ENCODE results near the gene EFHC1.

EFHC1 gene

DNA sequence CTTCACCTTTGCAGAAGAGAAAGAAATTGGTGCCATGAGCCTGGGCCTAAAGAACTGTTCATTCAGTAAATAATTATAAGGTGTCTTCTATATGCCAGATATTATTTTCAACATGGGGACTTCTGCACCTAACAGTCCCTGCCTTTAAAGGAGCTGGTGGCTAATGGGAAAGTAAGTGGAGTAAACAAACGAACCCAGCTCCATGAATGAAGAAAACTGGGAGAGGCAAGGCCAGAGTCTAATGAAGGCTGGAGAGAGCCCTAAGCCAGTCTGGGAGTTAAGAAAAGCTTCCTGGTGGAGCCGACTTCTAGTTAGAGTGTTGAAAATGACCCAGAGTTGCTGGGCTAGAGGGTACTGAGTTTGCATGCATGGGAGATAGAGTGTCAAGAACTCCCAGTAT lies 24.2 kb upstream of the EFHC1 start:
- Histone ChIP-seq H3K79me2 (ENCODE audit: insufficient read depth, low read length) (no peaks in the 10 kb centered on the region), H3K27me3 (ENCODE audit: insufficient read depth, low read length, poor library complexity, severe bottlenecking) (no peaks in the 10 kb centered on the region), H3K4me3 (ENCODE audit: low read length, poor library complexity, severe bottlenecking) (no peak overlapping the region), H3K4me1 (ENCODE audit: insufficient read depth, low read length, poor library complexity, severe bottlenecking) (peaks cover 82% of the 10 kb centered on the region), H3K4me2 (ENCODE audit: low read depth, low read length, poor library complexity, severe bottlenecking) (no peak overlapping the region), H3K9me3 (ENCODE audit: insufficient read depth, low read depth, low read length) (no peaks in the 10 kb centered on the region), H3K9me2 (replicated peaks; ENCODE audit: low read depth, low read length) (no peaks in the 10 kb centered on the region), H3F3A (ENCODE audit: low read depth) (peaks cover 3% of the 10 kb centered on the region; the same call in 1 of the 2 replicates), H2AFZ (ENCODE audit: low read length) (no peak overlapping the region), H4K20me1 (ENCODE audit: insufficient read depth, low read length, poor library complexity, severe bottlenecking) (no peaks in the 10 kb centered on the region), H3K9ac (ENCODE audit: low read depth, low read length, poor library complexity, severe bottlenecking) (no peak overlapping the region), H3K36me3 (ENCODE audit: insufficient read depth, low read length) (no peaks in the 10 kb centered on the region)
- TF ChIP-seq EZH2phosphoT487 (IDR thresholded peaks at IDR 0.05; ENCODE audit: borderline replicate concordance), result no peak
- TF ChIP-seq, protein P1, sequence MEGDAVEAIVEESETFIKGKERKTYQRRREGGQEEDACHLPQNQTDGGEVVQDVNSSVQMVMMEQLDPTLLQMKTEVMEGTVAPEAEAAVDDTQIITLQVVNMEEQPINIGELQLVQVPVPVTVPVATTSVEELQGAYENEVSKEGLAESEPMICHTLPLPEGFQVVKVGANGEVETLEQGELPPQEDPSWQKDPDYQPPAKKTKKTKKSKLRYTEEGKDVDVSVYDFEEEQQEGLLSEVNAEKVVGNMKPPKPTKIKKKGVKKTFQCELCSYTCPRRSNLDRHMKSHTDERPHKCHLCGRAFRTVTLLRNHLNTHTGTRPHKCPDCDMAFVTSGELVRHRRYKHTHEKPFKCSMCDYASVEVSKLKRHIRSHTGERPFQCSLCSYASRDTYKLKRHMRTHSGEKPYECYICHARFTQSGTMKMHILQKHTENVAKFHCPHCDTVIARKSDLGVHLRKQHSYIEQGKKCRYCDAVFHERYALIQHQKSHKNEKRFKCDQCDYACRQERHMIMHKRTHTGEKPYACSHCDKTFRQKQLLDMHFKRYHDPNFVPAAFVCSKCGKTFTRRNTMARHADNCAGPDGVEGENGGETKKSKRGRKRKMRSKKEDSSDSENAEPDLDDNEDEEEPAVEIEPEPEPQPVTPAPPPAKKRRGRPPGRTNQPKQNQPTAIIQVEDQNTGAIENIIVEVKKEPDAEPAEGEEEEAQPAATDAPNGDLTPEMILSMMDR (conservative IDR thresholded peaks at IDR 0.05; ENCODE audit: low read length), result no peak

DNA sequence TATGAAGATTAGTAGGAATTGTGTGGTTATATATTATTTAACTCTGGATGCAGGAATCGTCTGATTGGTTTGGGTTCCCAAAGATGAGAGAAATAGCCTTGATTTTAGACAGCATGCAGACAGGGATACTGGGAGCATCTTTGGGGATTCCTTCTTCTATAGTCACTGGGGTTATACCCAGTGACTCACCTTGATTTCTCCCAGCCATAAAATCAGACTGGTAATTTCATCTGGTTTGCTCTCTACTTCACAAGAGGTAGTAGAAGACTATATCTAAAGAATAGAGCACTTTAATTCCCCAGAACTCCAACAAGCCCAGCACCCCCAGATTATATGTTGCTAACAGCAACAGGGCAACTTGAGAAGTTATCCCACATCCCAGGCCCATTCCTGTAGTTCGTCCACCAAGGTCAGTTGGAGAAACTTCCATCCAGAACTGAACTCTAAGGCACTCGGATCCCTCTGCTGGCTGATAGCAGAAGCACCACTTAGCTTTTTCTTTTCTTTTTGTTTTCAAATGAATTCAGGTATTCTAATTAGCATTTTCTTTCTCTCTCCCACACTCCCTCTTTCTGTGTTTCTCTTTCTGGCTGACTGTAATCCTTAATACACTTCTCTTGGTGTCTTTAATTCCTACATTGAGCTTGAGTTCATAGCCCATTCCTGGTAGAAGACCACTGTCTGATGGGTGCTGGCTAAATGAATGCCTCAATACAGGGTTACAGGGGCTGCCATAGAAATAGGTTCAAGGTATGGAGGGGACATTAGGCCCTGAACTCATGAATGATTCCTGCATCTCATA lies 20.4 kb upstream of the EFHC1 start:
- peaks cover 55% of the 10 kb centered on the region for H3K4me1 ChIP-seq (ENCODE audit: insufficient read depth, low read length, poor library complexity, severe bottlenecking)
- no peaks in the 10 kb centered on the region for H3K27me3 ChIP-seq (ENCODE audit: insufficient read depth, low read length, poor library complexity, severe bottlenecking)
- no peaks in the 10 kb centered on the region for H3K79me2 ChIP-seq (ENCODE audit: insufficient read depth, low read length)
- H3K9me3 ChIP-seq (ENCODE audit: insufficient read depth, low read depth, low read length), result no peaks in the 10 kb centered on the region
- 0 out of 2 replicates have a peak overlapping the region, but pooled peaks have one; percentile 45 for H2AFZ ChIP-seq (ENCODE audit: low read length)
- no peaks in the 10 kb centered on the region for H3K9me2 ChIP-seq (replicated peaks; ENCODE audit: low read depth, low read length)
- H4K20me1 ChIP-seq (ENCODE audit: insufficient read depth, low read length, poor library complexity, severe bottlenecking), result no peaks in the 10 kb centered on the region
- H3K9ac ChIP-seq (ENCODE audit: low read depth, low read length, poor library complexity, severe bottlenecking), result peak overlapping the region; percentile 23
- no peaks in the 10 kb centered on the region for H3K36me3 ChIP-seq (ENCODE audit: insufficient read depth, low read length)
- peaks cover 3% of the 10 kb centered on the region; the same call in 1 of the 2 replicates for H3F3A ChIP-seq (ENCODE audit: low read depth)
- peak overlapping the region; percentile 66 for H3K4me2 ChIP-seq (ENCODE audit: low read depth, low read length, poor library complexity, severe bottlenecking)
- H3K4me3 ChIP-seq (ENCODE audit: low read length, poor library complexity, severe bottlenecking), result peak overlapping the region; percentile 18
- TF ChIP-seq, protein P1 (conservative IDR thresholded peaks at IDR 0.05; ENCODE audit: low read length), result peak; percentile 99
- no peak for TF ChIP-seq EZH2phosphoT487 (IDR thresholded peaks at IDR 0.05; ENCODE audit: borderline replicate concordance)

DNA sequence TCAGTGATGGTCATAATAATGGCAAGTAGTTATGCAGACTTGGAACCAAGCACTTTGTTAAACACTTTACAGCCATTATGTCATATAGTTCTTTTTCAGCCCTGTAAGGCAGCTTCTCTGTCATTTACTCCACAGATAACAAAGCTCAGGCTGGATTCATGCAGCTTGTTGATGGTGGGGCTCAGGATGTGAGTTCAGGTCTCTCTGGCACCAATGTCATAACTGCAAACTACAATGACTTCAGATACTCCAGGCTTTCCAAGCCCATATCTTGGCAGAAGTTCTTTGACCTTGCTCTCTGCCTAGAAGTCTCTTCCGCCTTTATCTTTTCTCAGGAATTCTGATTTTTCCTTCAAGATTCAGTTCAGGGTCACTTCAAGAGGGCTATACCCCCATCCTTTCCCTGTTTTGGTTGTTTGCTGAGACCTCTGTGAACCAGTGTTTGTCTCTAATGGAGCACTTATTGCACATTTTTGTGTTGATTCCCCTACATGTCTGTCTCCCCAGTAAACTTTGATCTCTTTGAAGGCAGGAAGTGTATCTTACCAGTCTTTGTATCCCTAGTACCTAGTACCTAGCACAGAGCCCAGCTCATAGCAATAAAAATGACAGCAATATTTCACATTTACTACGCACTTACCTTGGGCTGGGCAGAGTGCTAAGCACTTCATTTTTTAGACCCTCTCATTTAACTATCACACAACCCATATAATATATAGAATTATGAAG lies 19.7 kb upstream of the EFHC1 start:
- Histone ChIP-seq H2AFZ (ENCODE audit: low read length) (no peak overlapping the region), H3K9me2 (replicated peaks; ENCODE audit: low read depth, low read length) (no peaks in the 10 kb centered on the region), H3K4me2 (ENCODE audit: low read depth, low read length, poor library complexity, severe bottlenecking) (peak overlapping the region; percentile 66), H4K20me1 (ENCODE audit: insufficient read depth, low read length, poor library complexity, severe bottlenecking) (no peaks in the 10 kb centered on the region), H3K36me3 (ENCODE audit: insufficient read depth, low read length) (no peaks in the 10 kb centered on the region), H3F3A (ENCODE audit: low read depth) (peaks cover 3% of the 10 kb centered on the region; the same call in 1 of the 2 replicates), H3K9ac (ENCODE audit: low read depth, low read length, poor library complexity, severe bottlenecking) (peak overlapping the region; percentile 23), H3K9me3 (ENCODE audit: insufficient read depth, low read depth, low read length) (no peaks in the 10 kb centered on the region), H3K27me3 (ENCODE audit: insufficient read depth, low read length, poor library complexity, severe bottlenecking) (no peaks in the 10 kb centered on the region), H3K79me2 (ENCODE audit: insufficient read depth, low read length) (no peaks in the 10 kb centered on the region), H3K4me1 (ENCODE audit: insufficient read depth, low read length, poor library complexity, severe bottlenecking) (peaks cover 55% of the 10 kb centered on the region), H3K4me3 (ENCODE audit: low read length, poor library complexity, severe bottlenecking) (peak overlapping the region; percentile 18)
- TF ChIP-seq EZH2phosphoT487 (IDR thresholded peaks at IDR 0.05; ENCODE audit: borderline replicate concordance), result no peak
- TF ChIP-seq, protein P1 (conservative IDR thresholded peaks at IDR 0.05; ENCODE audit: low read length), result no peak

Data from Loucy (cell line).